Ammon's horn (tissue), 1 donor: ENCODE measurements around the gene CYP3A4.
"Not testable (repeated sequence)": the region's sequence is repeated elsewhere in the genome, so short reads cannot be mapped to it uniquely, and the experiment has no call there.

Experiments used
- DNase-seq: peaks from one replicate; pipeline ENCODE4 v3.0.0-alpha.2; 2016; ENCODE audit warnings: low spot score

CYP3A4 gene

DNA sequence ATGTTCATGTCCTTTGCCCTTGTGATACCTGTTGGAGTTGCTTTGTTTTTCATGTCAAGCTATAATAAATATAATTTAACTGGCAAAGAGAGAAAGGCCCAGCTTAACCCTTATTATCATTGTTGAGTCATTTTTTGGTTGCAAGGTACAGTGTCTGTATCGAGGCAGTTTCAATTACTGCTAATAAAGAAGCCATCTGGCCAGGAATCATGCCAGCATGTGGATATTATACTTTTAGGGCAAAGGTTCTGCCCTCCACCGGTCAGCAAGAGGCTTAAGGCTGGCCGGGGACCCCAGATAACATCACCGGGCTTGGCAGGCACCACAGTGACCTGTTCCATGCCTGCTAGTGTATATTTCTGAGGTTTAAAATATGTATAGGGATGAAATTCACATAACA, 9.0 kb upstream of the CYP3A4 start:
- DNase-seq = no peak

GRCh38 chr7:99791667-99792369, 7.8 kb upstream of the CYP3A4 start:
- DNase-seq = no peak

DNA sequence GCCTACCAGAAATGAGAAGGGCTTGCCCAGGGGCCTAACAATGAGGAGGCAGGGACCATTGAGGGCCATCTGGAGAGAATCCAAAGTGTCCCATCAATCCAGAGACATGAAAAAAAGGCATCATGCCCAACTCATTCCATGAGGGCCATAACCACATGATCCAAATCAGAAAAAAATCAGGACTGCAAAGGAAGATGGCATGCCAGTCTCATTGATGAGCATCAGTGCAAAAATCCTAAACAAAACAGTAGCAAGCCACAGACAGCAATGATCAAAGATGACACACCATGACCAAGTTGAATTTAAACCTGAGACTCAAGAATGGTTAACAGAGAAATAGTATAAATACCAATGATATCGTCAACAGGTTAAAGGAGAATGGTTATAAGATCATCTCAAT, 7.0 kb upstream of the CYP3A4 start:
- DNase-seq = no peak

GRCh38 chr7:99790407-99790806, 6.4 kb upstream of the CYP3A4 start:
- DNase-seq = no peak

DNA sequence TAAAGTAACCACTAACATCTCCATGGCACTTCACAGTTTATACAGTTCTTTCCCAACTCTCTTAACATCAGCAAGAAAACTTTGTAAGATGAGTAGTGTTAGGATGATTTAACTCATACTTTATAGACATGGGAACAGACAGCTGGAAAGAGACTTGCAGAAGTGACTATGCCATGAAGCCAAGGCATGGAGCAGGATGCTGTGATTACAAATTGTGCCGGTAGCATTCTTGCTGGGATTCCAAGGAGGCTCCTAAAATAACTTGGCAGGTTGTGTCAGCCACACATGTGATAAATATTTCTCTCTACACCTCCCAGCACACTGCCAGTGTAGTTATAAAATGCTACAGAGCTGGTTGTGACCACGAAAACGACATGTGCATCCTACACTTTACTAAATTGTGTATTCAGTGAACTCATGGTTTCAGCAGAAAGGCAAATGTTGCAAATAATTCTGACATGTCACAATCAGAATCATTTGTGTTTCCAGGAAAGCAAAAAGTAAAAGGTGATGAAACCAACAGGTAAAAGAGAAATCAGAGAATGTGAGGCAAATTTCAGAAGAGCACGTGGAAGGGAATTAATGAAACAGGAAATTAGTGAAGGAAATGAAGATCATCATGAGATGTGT, 5.6 kb upstream of the CYP3A4 start:
- DNase-seq = no peak

GRCh38 chr7:99788554-99788953, 4.6 kb upstream of the CYP3A4 start:
- no peak for DNase-seq

DNA sequence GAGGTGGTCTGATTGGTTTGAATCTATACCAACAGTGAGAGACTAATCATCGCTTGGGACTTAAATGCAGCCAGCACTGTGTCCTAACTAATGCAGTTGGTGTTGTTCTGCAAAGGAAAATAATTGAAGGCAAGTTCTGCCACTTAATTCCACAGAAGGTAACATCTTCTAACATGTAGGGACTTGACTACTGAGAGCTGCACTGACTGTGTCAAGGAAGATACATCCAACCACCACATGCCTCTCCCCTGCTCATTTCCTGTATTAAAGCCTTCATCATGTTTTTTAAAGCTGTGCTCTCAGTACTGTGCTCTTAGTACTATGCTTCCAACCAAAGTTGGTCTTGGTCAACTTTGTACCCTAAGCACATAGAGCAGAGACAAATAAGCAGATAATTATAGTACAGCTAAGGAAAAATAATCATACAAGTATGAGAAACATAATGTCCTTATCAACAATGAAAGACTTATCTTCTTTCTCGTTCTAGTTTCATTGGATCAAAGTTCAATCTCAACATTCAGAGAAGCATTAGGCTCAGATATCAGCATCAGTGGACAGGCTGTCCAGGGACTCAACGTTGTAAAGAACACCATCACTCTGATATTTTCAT, 2.8 kb upstream of the CYP3A4 start:
- DNase-seq = no peak

DNA sequence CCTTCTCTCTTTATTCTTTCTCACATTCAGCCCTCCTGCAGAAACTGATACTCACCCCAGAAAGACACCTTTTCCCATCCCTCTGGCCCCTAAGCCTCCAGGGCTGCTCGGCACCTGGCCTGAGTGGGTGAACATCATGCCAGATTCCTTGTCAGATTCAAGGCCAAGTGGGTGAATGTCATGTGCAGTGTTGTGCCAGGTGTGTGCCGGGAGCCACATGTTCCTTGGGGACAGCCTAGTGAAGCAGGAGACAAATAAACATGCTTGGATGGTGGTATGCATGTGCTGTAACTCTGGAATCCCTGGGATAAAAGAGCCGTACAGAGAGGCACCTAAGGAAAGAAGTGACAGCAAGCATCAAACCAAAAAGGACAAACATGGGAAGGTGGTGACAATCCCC, 1.7 kb upstream of the CYP3A4 start:
- not testable (repeated sequence) for DNase-seq

DNA sequence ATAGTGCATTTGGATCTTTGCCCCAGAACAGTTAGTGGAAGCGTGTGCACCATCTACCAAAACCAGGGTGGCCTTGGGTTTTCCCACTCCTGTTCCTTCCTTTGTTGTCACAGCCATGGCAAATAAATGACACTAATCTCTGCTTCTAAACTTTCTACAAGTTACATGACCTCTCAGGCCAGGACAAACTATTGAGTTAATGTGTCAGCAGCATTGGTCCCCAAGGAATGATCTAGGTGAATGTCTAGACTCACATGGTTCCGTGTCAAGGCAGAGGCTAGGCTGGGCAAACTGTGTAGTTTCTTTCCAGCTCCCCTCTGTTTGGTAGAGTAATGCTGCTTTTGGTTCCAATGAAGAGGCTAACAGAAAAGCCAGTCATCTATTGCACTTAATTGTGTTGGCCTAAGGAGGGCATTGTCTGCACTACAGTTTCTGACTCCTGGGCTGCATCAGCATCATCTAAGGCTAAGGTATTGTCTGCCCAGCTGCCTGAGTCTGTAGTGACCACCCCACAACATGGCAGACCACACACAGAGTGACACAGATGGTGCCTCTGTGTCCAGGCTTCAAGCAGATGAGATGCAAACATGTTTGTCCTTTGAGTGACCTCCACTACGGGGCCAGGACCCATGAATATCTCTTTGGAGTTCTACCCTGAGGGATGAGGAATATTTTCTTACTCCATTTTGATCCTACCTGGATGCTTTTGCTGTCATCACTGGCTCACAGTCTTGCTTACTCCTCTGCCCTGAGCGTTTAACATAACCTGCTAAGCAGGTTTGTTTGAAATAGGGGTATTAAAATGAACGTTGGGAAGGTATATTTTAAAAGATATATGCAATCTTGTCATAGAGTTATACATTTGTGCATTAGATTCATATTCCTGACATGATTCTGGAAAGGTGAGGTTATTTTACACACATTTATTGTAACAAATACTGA, 1.7 kb downstream of the CYP3A4 start:
- no peak for DNase-seq

DNA sequence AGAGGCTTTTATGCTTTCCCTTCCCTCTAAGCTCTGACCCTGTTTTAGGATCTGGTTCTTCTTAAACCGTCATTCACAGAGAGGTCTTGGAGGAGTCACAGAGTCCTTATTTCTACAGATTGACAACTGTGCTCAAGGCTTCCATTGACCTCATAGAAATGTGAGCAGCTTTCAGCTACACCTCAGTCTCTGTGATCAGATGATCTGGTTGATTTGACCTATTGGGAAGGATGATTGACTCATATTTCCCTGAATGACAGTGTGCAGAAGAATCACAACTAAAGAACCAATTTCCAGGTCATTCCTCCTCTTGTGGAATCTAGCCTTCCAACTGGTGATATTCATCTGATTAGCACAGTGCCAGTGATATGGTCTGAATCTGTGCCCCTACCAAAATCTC, 3.4 kb downstream of the CYP3A4 start:
- no peak for DNase-seq

DNA sequence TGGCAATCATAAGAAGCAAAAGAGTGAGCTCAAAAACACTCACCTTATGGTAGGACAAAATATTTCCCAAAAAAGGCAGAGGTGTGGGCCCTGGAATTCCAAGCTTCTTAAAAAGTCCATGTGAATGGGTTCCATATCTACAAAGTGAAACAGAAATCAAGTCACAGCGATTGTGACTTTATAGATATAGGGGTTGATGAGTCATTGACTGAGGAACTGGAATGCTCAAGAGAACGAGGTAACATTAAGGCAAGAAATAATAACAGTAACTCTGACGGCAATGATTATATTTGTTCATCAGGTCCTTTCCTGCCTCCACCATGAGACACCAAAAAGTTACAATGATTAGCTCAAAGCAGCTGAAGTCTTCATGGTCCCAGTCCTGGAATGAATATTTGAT, 4.0 kb downstream of the CYP3A4 start:
- DNase-seq = no peak

DNA sequence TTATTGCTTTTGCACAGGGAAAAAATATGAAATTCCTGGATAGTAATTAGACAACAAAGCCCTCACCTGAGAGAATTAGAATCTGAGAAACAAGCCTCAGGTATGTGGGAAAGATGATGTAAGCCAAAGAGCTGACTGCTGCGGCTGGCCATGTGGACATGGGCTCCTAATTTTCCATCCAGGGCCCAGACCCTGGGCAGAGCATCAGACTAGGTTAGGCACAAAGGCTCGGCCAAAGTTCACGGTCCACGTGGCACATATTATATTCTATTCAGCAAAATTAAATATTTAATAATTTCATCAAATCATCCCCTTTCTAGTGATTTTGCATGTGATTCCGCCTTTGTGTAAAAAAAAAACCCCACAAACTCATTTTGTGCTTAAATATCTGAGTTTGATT, 5.1 kb downstream of the CYP3A4 start:
- no peak for DNase-seq

GRCh38 chr7:99773395-99773794, 10.6 kb downstream of the CYP3A4 start:
- not testable (repeated sequence) for DNase-seq

GRCh38 chr7:99772565-99772964, 11.4 kb downstream of the CYP3A4 start:
- DNase-seq = no peak

DNA sequence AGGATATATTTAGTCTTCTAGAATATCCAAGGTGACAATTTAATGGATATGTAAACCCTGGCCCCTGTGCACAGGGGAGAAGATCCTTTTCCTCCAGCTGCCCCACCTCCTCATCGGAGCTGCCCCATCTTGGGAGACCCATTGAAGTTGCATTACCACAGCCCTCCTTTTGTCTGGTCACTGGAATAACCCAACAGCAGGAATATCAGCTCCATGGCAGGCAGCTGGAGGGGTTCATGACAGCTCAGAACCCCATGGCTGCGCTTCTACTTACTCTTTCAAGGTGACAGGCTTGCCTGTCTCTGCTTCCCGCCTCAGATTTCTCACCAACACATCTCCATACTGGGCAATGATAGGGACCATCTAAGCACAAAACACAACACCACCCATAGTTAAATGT, 14.5 kb downstream of the CYP3A4 start:
- DNase-seq = not testable (repeated sequence)

GRCh38 chr7:99768471-99768870, 15.5 kb downstream of the CYP3A4 start:
- no peak for DNase-seq

GRCh38 chr7:99767662-99768061, 16.3 kb downstream of the CYP3A4 start:
- no peak for DNase-seq

DNA sequence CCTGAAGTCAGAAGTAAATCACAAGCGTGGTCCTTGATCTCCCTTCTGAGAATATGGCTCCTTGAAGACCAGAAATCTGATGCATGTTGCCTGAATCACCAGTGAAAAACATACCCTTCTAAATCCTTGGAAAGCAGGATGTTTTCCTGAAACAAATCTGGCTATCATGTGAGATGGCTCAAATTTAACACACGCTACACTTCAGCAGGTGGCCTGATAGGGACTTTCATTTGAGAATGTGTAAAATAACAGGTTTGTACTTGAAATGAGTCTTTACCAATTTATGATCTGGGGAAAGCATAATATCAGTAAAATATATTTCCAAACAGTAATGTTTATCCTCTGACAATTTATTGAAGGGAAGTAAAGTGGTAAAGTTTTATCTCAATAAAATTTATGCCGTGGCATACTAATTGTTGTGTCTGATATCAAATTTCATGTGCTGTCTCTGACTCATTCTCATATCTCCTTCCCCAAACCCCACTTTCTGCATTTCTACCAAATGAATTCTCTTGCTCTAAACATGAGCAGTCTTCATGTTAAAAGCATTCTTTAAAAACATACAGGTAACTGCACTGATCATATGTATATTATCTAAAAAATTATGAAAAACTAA, 17.4 kb downstream of the CYP3A4 start:
- no peak for DNase-seq

DNA sequence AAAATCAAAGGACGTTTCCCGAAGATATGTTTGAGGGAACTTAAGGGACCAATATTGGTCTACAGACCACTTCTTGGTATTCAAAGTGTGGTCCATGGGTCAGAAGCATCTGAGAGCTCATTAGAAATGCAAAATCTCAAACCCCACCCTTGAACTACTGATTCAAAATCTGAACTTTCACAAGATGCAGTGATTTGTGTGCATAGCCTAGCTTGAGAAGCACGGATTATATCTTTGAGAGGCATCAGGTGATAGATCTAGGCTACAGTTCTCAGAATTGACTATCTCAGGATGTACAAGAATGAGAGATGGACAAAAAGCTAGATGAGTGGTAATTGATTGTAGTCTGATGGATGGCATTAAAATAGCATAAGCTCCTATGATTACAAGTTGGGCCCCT, 19.5 kb downstream of the CYP3A4 start:
- no peak for DNase-seq

DNA sequence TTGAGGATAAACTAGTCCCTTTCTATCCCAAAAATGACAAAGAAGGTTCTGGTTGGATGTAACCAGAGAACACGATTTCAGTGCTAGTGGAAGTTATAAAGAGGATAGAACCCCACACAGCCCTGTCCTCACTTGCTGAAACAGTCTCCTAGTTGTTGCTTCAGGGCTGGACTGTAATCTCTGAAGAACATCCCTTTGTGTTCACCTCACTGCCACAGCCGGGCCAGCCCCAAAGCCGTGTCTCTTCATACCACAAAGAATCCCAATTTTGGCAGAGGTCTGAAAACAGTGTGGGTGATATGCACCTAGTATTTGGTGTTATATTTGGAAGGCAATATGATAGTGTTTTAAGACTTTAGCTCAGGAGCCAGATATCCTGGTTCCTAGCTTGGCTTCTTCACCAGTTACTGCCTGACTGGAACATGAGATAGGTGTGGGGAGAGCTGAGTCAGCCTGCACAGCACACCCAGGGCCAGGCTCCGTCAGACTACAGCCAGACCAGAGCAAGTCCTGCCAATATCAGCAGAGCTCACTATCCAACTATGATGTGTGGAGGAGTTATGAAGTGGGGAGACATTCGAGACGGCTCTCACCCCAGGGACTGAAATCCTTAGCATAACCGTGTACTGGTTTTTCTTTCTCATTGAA, 21.2 kb downstream of the CYP3A4 start:
- no peak for DNase-seq

DNA sequence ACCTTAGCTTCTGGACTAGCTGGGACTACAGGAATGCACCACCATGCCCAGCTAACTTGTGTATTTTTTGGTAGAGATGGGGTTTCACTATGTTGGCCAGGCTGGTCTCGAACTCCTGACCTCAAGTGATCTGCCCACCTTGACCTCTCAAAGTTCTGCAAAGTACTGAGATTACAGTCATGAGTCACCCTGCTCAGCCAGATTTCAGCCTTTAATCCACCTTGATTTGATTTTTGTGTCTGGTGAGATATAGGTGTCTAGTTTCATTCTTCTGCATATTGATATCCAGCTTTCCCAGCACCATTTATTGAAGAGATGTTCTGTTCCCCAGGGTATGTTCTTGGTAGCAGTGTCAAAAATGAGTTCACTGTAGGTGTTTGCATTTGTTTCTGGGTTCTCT, 28.9 kb downstream of the CYP3A4 start:
- DNase-seq = no peak

- no peak for DNase-seq
Observed at GRCh38 chr7:99752356-99752755, 31.6 kb downstream of the CYP3A4 start.
